Adipocyte (in vitro differentiated cells): Measurements from ENCODE around the gene STAC3.

ENCODE experiments used
- DNase-seq: peaks from one replicate; pipeline ENCODE4 v3.0.0-alpha.2; 2015; ENCODE audit warnings: low read depth
- H3K27me3 ChIP-seq: replicated peaks from 2 replicates; pipeline ENCODE4 v1.7.0; 2013; ENCODE audit warnings: mild to moderate bottlenecking, low read length, moderate library complexity; ENCODE audit not compliant: control insufficient read depth, insufficient read depth
- H3K36me3 ChIP-seq: 2 replicates; pipeline ENCODE4 v1.7.0; 2013; ENCODE audit warnings: low read length, mild to moderate bottlenecking, moderate library complexity; ENCODE audit not compliant: control insufficient read depth, insufficient read depth, severe bottlenecking
- H3K4me1 ChIP-seq: 2 replicates; pipeline ENCODE4 v1.7.0; 2013; ENCODE audit warnings: mild to moderate bottlenecking, low read length, moderate library complexity; ENCODE audit not compliant: control insufficient read depth, insufficient read depth
- H3K4me3 ChIP-seq: 2 replicates; pipeline ENCODE4 v1.7.0; 2013; ENCODE audit warnings: mild to moderate bottlenecking, low read length, moderate library complexity
- H3K9ac ChIP-seq: 2 replicates; pipeline ENCODE4 v1.7.0; 2013; ENCODE audit warnings: mild to moderate bottlenecking, low read length, moderate library complexity
- H3K9me3 ChIP-seq: 2 replicates; pipeline ENCODE4 v1.7.0; 2013; ENCODE audit warnings: mild to moderate bottlenecking, low read length, moderate library complexity; ENCODE audit not compliant: control insufficient read depth

Gene STAC3

DNA sequence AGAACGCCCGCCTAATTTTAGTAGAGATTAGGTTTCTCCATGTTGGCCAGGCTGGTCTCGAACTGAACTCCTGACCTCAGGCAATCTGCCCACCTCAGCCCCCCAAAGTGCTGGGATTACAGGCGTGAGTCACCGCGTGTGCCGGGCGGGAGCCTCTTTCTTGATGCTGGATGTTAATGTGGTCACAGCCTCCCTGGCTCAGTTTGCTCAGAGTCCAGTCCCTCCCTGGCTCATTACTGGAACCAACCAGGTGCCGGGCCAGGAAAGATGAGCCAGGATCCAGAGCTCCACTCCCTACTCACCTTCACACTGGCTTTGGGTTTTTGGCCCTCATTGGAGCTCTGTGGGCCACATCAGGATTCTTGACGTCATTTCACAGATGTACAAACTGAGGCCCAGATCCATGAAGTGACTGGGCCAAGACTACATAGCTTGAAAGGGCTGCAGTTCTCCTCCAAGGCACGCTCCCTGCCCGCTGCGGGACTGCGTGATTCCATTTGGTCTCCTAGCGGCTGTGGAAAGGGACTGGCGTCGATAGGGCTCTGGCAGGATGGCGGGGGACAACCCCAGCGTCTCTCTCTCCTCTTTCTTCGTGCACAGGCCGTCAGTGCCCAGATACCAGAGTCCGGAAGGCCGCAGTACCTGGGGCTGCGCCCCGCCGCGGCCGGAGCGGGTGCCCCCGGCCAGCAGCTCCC lies 26.6 kb downstream of the STAC3 start:
- no peak for DNase-seq
- Histone ChIP-seq H3K9me3 (no peaks in the 10 kb centered on the region), H3K36me3 (no peaks in the 10 kb centered on the region), H3K27me3 (peaks cover 7% of the 10 kb centered on the region), H3K4me3 (no peak overlapping the region), H3K9ac (no peak overlapping the region), H3K4me1 (peaks cover 13% of the 10 kb centered on the region)

DNA sequence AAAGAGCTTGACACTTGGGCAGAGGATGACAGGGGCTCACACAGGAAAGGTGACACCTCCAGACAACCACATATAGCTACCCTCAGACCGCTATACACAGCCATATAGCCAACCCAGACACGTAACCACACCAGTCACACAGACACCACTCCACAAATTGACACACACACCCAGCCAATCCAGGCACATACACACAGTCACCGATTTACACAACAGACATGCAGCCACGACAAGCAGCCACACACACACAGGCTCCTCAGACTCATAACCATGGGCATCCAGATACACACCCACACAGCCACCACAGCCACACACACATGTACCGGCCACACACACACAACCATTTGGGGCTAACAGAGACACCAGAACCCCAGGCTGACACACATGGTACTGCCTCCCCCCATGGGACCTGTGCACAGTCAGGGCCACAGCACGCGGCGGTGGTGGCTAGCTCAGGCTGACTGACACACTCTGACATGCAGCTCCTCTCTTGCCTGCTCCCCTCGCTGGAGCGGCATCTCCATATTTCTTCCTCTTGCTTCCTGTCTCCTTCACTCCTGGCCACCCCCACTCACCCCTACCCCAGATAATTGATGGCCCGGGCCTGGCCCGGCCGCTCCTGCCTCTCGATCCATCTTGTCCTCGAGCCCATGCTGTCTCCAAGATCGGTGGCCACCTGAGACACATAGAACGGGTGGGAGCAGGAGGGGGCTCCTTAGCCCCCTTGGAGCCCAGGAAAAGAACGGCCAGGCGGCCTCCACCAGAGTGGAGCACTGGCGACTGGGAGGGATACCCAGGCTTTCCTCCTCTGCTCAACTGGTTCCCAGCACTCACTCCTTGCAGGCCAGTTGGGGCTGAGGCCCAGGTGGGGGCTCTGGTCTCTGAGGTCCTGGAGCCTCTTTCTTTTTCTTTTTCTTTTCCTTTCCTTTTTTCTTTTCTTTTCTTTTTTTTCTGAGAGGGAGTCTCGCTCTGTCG lies 27.5 kb downstream of the STAC3 start:
- no peaks in the 10 kb centered on the region for H3K36me3 ChIP-seq
- H3K9me3 ChIP-seq, result no peaks in the 10 kb centered on the region
- H3K4me1 ChIP-seq, result peaks cover 14% of the 10 kb centered on the region
- H3K27me3 ChIP-seq, result peaks cover 7% of the 10 kb centered on the region
- no peak overlapping the region for H3K4me3 ChIP-seq
- no peak for DNase-seq
- no peak overlapping the region for H3K9ac ChIP-seq

DNA sequence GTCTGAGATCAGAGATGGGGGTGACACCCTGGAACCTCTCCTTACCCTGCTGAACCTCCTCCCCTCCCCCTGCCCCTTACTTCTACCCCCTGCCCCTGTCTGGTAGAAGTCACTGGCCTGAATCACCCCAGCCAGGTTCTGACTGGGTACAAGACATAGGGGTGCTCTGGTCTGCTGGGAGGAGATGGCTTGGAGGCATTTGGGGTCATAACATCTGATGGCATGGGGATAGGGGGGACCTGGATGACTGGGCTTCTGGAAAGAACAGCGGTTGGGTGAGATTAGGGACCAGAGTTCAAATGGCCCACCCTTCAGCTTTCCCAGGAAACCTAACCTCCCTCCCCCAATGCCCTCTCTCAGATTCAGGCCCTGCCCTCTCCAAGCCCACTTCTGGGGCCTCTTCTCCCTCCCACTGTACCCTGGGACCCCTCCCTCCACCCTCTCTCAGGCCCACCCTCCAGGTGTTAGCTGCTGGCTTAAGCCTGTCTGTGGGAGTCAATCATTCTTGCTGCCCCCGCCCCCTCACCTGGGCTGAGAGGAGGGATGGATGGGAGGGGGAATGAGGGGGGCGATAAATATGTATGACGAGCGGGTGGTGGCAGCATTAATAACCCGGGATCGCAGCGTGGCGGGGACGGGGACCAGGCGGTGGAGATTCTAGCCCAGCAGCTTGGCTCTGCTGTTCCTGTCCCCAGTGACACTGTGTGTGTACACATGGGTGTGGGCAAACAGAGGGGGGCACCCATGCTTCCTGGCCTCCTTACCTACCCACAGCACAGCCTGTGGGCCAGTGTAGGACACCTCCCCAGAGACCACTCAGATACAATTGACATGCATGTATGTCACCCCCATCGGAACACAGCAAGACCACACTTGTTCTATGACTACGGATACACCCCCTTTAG lies 28.4 kb downstream of the STAC3 start:
- no peak overlapping the region for H3K9ac ChIP-seq
- H3K4me1 ChIP-seq, result peaks cover 22% of the 10 kb centered on the region
- no peaks in the 10 kb centered on the region for H3K36me3 ChIP-seq
- H3K9me3 ChIP-seq, result no peaks in the 10 kb centered on the region
- no peak for DNase-seq
- peaks cover 7% of the 10 kb centered on the region for H3K27me3 ChIP-seq
- H3K4me3 ChIP-seq, result no peak overlapping the region

DNA sequence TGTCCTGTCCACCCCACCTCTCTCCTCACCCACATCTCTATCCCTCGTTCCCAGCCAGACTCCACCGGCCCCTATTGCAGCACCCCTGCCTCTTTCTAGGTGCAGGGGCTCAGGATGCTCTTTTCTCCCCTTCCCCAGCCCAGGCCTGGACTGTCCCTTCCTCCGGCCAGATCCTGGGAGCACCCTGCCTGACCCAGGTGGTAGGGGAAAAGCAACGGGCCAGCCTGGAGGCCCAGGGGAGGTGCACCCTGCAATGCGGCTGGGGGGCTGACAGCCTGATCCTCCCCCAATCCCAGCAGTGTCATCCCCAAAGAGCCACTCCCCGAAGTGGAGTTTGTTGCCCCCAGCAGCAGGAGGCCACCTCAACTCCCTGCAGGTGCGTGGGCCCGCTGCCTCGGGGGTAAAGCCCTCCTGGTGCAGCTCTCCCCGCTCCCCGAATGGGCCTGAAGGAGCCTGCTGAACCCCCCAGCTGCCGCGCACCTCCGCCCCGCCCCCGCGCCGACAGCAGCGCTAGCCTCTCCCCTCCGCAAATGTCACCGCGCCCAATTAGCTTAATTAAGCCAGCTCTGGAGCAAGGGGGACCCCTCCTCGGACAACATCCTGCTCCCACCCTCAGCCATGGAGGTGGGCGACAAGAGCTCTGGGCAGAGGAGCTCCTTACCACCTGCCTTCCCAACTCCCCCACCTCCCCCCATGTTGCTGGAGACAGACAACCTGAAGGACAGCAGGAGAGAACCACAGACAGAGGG lies 29.6 kb downstream of the STAC3 start:
- H3K9ac ChIP-seq, result no peak overlapping the region
- DNase-seq, result no peak
- H3K4me1 ChIP-seq, result peaks cover 23% of the 10 kb centered on the region
- no peaks in the 10 kb centered on the region for H3K36me3 ChIP-seq
- H3K9me3 ChIP-seq, result no peaks in the 10 kb centered on the region
- peaks cover 7% of the 10 kb centered on the region for H3K27me3 ChIP-seq
- no peak overlapping the region for H3K4me3 ChIP-seq

DNA sequence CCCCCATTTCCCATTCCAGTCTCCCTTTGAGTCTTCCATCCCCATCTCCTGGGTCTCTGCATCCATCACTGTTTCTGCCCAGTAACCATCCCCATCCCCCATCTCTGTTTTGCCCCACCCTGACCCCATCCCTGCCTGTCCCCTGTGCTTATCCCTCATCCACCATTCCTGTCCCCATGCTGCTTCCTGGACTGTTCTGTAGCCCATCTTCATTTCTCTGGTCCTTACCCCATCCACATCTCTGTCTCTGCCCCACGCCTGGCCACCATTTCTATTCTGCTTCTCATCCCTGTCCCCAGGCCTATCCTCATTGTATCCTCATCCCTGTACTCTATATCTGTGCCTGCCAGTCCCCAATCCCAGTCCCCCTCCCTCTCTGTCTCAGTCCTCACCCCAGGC lies 30.2 kb downstream of the STAC3 start:
- DNase-seq, result no peak
- H3K27me3 ChIP-seq, result peaks cover 7% of the 10 kb centered on the region
- H3K4me3 ChIP-seq, result no peak overlapping the region
- H3K9me3 ChIP-seq, result no peaks in the 10 kb centered on the region
- no peaks in the 10 kb centered on the region for H3K36me3 ChIP-seq
- no peak overlapping the region for H3K9ac ChIP-seq
- peaks cover 25% of the 10 kb centered on the region for H3K4me1 ChIP-seq

DNA sequence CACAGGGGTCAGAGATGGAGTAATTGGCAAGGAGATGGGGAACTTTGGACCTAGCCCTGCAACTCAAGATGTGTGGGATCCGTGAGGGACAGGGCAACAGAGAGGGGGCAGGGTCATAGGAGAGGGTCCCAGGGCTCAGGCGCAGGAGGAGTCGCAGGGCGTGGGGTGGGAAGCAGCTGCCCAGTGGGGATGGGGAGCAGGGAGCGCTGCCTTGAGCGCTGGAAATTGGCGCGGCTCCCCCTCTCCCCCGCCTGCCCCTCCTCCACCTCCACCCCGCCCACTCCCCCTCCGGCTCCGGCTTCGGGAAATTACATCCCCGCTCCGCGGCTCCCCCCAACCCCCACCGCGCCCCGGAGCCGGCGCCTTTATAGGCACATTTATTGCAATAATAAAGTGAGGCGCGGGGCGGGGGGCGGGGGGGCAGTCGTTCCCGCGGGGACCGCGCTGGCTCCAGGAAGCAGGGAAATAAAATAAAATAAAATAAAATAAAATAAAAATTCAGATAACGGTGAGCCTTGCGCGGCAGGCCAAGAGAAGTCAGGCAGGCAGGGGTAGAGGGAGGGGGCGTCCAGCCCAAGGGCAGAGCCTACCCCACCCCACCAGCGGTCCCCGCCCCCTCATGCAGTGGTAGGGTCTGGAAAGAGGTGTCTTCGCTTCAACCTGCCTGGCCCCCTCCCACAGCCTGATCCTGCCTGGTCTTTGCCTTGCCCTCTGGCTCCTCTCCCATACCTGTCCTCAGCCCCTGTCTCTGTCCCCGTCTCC lies 30.8 kb downstream of the STAC3 start:
- peaks cover 7% of the 10 kb centered on the region for H3K27me3 ChIP-seq
- DNase-seq, result no peak
- peaks cover 31% of the 10 kb centered on the region for H3K4me1 ChIP-seq
- H3K9me3 ChIP-seq, result no peaks in the 10 kb centered on the region
- no peaks in the 10 kb centered on the region for H3K36me3 ChIP-seq
- H3K9ac ChIP-seq, result no peak overlapping the region
- no peak overlapping the region for H3K4me3 ChIP-seq

DNA sequence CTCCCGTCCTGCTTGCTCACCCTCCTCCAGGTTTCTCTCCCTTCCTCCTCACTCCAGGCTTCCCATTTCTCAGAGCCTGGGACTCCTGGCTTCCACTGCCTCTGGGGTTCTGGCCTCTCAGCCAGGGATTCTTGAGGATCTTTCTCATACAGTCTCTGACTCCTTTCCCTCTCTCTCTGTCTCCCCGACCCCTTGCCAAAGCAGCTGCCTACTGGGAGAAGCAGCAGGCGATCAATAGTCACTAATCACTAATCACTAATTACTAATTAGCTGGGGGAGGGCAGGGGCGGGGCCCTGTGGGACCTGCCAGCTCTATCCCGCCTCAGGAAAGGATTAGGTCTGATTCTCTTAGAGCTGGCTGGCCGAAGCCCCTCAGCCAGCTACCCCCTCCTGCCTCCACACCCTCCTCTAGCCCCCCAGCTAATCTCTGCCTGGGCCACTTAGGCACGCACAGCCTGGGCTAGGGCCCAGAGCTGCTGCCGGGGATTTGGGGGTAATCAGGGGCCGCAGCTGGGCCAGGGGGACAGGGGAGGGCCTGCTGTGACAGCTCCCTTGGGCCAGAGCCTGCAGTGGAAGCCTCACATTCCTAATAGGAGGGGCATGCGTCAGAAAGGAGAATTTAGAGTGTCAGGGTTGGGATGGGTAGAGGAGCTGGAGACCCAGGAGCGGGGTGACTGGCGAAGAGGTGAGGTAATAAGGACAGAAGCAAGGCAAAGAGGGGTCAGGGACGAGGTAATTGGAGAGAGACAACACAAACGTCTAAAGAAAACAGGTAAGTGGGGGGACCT lies 31.6 kb downstream of the STAC3 start:
- H3K9me3 ChIP-seq, result no peaks in the 10 kb centered on the region
- peaks cover 37% of the 10 kb centered on the region for H3K4me1 ChIP-seq
- no peak for DNase-seq
- no peak overlapping the region for H3K4me3 ChIP-seq
- peaks cover 7% of the 10 kb centered on the region for H3K27me3 ChIP-seq
- no peak overlapping the region for H3K9ac ChIP-seq
- H3K36me3 ChIP-seq, result no peaks in the 10 kb centered on the region

DNA sequence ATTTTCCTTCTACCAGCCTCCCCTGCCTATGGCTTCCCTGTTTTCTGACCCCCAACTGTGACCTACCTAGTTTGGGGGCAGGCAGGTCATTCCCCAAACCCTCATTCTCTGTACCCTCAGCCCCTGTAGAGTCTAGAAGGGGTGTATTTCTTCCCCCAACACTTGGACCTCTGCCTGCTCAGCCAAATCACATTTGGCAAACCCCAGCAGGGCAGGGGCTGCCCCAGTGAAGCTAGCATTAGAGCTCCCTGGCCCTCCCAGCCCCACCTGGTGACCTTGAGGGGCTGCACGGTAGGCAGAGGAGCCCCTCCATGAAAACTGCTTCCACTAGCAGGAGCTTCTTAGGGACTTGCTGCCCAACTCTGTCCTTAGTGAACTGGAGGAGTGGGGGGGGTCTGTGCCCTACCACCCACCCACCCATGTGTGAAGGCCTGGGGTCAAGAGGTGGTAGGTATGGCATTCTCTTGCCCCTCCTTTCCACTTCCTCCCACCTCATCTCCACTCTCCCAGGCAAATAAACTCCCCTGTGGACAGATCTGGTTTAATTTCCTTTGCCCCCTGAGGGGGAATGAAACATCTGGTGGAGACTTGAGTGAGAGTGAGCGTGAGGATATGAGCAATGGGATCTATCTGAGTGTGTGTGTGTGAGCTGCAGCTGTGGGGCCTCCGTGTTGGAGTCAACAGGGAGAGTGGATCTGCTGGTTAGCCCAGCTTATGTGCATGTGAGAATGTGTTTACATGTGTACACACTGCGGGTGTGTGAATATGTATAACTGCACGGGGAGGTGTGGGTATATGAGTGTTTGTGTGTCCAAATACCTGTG lies 32.7 kb downstream of the STAC3 start:
- H3K4me1 ChIP-seq, result peaks cover 43% of the 10 kb centered on the region
- peaks cover 7% of the 10 kb centered on the region for H3K27me3 ChIP-seq
- H3K9me3 ChIP-seq, result no peaks in the 10 kb centered on the region
- no peak overlapping the region for H3K4me3 ChIP-seq
- no peak for DNase-seq
- no peak overlapping the region for H3K9ac ChIP-seq
- peaks cover 9% of the 10 kb centered on the region for H3K36me3 ChIP-seq
